Mammary epithelial cell (primary cell): ENCODE measurements around the gene BCR.

Experiments
- CTCF ChIP-seq, 2 donors: IDR thresholded peaks in 1 of 2; conservative IDR thresholded peaks in 1 of 2; 2 replicates each; pipeline ENCODE4 v1.5.1; 2011 to 2012; ENCODE audit warnings: inconsistent platforms in 2 of 2, low read length in 2 of 2, mild to moderate bottlenecking in 2 of 2, control low read depth in 1 of 2, low read depth in 1 of 2; ENCODE audit not compliant: insufficient read depth in 1 of 2; ENCODE audit errors: extremely low read depth in 1 of 2
- EZH2 ChIP-seq: IDR thresholded peaks from 2 replicates; pipeline ENCODE4 v1.6.1; 2012; ENCODE audit warnings: low read length, inconsistent platforms, borderline replicate concordance

DNA sequence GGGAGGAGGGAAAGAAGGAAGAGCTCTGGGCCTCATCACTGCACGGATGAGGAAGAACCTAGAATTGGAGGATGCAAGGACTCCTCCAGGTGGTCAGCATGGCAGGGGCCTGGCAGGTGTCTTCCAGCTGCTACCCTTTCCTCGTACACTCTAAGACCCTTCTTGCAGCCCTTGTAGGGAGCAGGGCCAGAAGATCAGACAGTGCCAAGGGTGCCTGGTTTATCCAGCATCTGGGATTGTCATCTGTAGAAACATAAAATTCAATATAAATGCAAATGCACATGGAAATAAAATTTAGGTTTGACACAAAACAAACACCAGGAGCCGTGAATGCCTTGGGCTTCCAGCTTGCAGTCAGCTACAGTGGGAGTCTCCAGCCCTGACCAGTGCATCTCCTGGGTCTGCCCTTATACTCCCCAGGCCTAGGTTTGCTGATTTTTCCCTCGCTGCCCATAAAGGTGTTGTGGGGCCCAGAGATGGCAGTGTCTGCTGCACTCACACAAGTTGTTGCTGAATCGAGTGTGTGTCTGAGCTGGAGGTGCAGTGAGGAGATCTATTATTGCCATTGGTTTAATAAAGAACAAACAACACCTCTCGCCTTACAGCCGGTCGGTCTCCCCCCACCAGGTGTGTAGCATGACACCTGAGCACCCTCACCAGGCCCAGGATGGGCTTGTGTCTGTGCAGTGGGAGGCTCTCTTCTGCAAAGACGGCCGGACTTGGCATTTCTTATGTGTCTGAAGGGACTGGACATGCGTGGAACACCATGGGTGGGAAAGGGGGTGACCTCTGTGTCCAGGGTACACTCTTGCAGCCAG is 87.1 kb downstream of the BCR start:
- TF ChIP-seq CTCF (conservative IDR thresholded peaks at IDR 0.05 in 1 of 2, IDR thresholded peaks at IDR 0.05 in 1 of 2; ENCODE audit: extremely low read depth in 1 of 2, insufficient read depth in 1 of 2, low read depth in 1 of 2, low read length in 2 of 2) (no peak), EZH2 (no peak)
